Medulla oblongata (tissue), 1 donor: ENCODE measurements around the gene SELENBP1.
"Not testable (repeated sequence)": the region's sequence is repeated elsewhere in the genome, so short reads cannot be mapped to it uniquely, and the experiment has no call there.

Source experiments
- DNase-seq: peaks from one replicate; pipeline ENCODE4 v3.0.0-alpha.2; 2015; ENCODE audit errors: extremely low spot score

SELENBP1 gene

GRCh38 chr1:151377150-151377884 lies 4.8 kb upstream of the SELENBP1 start:
- no peak for DNase-seq

DNA sequence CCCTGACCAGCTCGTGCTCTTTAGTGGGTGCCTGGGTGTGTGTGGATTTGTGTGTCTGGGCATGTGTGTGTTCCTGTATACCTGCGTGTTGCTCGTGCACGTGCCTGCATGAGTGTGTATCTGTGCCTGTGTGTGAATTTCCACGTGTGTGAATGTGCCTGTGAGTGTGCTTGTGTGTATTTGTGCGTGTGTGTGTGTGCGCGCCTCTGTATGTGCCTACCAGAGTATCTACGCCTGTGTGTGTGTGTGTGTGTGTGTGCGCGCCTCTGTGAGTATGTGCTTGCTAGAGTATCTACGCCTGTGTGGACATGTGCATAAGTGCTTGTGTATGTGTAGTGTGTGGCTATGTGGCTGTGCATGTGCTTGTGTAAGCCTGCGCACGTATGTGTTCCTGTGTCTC lies 691 bp upstream of the SELENBP1 start:
- no peak for DNase-seq

DNA sequence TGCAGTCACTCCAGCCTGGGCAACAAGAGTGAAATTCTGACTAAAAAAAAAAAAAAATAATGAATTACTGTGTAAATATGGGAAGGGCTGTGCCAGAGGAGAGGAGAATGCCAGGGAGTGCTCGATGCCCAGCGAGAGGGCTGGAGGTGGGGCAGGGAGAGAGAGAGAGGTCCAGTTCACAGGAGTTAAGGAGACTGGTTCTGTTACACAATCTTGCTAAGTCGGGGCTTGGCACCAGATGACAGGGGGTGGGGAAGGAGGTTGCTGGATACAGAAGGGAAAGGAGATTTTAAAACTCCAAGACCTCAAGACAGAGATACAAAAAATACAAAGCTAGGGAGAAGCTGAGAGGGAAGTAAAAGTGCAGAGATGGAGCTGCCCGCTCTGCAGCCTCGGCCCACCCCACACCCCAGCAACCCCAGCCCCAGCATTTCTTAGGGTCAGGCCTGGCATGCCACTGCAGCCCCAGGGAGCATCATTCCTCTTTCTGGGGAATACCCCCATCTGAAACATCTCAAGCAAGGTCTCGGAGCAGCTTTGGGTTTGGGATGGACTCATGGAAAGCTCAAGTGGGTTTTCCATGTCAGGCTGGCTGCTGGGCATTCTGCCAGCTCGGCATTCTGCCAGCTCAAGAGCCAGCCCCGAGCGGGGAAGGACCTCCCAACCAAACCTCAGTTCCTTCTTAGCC lies 991 bp downstream of the SELENBP1 start:
- DNase-seq = peak; percentile 77

GRCh38 chr1:151370211-151370911 lies 2.1 kb downstream of the SELENBP1 start:
- no peak for DNase-seq

DNA sequence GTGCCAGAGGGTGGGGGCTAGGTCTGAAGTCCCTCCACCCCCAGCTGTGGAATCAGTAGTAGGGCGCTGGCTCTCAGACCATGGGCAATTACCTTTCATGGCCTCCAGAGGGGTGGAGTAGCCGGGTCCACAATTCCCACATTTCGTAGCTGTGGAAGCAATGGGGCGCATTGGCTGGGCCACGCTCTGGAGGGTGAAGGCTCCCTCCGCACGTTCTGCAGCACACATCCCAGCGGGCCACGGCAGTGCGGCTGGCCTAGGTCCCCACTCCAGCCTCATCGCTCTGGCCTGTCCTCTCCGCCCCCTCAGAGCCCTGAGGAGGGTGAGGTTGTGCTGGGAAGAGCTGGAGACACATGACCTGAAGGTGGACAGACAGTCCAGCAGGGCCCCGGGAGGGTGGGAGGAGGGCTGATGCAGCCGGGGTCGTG lies 2.9 kb downstream of the SELENBP1 start:
- no peak for DNase-seq

GRCh38 chr1:151369302-151369610 lies 3.2 kb downstream of the SELENBP1 start:
- DNase-seq = no peak

DNA sequence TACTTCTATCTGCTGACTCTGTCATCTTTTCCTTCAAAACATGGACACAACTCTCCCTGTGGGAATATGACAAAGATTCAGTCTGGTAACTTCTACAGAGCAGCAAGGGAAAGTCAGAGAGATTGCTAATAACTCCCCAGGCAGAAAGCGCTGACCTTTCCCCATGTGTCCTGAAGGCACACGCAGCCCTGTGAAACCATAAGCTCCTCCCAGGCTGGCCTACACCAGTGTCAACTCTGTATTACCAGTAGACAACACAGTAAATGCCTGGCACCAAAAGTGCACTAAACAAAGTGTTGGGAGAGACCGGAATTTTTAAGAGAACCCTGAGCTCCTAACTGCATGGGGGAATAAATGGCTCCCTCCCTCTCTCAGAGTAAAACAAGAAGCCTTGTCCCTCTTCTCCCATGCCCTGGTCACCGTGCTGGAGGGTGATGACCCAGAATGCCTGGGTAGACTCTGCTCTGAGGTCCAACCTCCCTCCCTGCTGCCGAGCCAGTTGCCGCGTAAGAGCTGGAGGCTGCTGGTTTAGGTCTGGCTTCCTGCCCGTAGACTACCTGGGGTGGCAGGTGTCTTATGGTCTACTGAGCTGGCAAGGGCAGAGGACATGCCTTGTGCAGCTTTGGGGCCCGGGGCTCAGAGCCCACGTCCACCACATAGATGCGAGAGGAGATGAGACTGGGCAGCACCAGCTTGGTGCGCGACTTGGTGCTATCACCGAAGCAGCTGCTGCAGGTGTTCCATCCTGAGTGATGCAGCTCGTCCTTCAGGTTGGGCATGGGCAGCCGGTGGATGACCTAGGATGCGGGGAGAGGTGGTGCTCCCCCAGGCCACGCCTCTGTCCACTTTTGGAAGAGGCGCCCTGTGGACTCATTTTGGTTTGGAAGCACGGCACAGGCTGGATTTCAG lies 3.9 kb downstream of the SELENBP1 start:
- no peak for DNase-seq

DNA sequence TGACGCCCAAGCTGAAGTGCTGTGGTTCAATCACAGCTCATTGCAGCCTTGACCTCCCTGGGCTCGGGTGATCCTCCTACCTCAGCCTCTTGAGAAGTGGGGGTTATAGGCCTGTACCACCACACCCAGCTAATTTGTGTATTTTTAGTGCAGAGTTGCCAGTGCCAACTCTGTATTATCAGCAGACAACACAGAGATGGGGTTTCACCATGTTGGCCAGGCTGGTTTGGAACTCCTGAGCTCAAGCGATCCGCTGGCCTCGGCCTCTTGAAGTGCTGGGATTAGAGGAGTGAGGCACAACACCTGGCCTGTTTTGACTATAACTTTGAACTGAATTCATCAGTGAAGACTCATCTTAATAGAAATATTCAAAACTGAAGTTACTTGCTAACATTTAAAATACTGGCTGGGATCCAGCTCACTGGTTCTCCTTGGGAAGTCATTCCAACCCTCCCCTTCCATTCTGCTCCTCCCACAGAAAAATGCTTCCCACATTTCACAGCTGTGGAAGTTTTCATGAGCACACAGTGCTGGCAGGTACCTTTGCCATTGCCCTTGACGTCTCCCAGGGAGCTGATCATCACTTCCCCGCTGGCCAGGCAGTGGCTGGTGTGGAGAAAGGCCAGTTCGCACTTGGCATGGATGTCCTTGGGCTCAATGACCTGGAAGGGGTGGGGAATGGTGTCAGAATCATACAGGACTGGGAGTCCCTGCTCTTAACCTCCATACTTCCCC lies 4.7 kb downstream of the SELENBP1 start:
- DNase-seq = peak; percentile 22

- DNase-seq = no peak
These were observed 7.5 kb downstream of the SELENBP1 start for GRCh38 chr1:151364996-151365395.

DNA sequence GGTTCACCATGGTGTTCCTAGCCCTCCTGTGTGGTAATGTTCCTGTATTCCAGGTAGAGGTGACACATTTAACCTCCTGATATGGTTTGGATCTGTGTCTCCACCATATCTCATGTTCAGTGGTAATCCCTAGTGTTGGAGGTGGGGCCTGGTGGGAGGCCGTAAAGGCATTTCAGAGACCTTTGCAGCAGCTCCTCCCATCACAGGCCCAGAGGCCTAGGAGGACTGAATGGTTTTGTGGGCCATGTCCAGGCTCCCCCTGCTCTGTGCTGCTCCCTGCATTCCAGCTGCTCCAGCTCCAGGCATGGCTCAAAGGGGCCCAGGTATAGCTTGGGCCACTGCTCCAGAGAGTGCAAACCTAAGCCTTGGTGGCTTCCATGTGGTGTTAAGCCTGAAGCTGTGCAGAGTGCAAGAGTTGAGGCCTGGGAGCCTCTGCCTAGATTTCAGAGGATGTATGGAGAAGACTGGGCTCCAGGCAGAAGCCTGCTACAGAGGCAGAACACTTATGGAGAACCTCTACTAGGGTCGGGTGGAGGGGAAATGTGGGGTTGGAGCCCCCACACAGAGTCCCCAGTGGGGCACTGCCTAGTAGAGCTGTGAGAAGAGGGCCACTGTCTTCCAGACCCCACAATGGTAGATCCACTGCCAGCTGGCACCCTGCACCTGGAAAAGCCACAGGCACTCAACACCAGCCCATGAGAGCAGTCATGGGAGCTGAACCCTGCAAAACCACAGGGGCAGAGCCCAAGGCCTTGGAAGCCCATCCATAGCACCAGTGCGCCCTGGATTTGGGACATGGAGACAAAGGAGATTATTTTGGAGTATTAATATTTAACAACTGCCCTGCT lies 10.0 kb downstream of the SELENBP1 start:
- DNase-seq = no peak

DNA sequence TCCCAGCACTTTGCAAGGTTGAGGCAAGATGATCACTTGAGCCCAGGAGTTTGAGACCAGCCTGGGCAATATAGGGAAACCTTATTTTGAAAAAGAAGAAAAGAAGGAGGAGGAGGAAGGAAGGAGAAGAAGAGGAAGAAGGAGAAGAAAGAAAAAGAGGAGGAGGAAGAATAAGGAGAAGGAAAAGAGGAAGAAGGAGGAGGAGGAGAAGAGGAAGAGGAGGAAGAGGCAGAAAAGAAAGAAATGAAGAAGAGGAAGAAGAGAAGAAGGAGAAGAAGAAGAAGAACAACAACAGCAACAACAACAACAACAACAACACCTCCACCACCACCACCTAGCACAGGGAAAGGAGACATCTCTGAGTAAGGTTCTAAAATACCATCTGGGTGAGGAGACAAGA lies 10.6 kb downstream of the SELENBP1 start:
- no peak for DNase-seq

DNA sequence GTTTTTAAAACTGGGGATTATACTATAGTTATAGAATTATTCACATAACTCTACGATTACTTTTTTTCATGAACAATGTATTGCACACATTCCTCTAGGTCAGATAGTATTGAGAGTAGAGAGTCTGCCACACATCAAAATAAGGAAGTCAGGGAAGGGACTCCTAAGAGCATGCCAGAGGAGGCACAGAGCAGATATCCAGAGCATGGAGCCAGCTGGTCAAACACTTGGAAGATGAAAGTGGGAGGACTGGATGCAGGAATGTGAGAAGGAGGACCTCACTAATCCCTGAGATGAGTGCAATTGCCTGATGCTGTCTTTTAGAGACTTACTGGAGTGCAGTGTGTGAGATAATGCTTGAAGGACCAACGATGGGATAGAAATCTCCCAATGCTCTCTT lies 15.8 kb downstream of the SELENBP1 start:
- DNase-seq = no peak

DNA sequence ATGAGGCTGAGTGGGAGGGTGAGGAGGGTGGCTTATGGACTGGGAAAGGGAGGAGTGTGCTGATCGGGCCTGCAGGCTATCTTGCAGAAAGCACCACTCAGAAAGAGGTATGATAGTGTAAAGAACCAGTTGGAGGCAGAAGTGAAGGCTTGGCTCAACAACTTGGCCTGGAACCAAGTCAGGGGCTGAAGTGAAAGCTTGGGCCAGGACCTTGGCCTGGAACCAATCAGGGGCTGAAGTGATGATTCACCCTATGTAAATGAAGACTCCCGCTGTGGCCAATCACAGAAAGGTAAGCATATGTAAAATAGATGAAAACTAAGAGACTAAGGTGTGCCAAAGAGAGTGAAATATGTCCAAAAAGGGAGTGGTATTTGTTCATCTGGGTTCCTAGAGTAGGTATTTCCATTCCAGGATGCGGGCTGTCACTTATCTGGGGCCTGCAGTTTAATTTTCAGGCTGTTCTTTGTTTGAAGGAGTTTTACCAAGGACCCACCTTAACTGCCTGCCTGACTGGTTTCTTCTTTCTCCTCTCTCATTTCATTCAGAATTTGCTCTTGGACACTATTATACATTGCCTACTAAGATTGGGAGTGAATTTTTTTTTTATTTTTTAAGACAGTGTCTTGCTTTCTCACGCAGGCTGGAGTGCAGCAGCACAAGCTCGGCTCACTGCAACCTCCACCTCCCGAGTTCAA lies 20.3 kb downstream of the SELENBP1 start:
- no peak for DNase-seq

- not testable (repeated sequence) for DNase-seq
These were observed 22.2 kb downstream of the SELENBP1 start for GRCh38 chr1:151350323-151350722.

- no peak for DNase-seq
These were observed 24.8 kb downstream of the SELENBP1 start for GRCh38 chr1:151347523-151348246.

- DNase-seq = peak; percentile 99
These were observed 25.6 kb downstream of the SELENBP1 start, which contains the start of gene RFX5 for GRCh38 chr1:151346769-151347522. Gene RFX5 (minus strand): TSS chr1:151347252. CDS start chr1:151346320, 932 bp downstream.

GRCh38 chr1:151346082-151346768 lies 26.3 kb downstream of the SELENBP1 start:
- DNase-seq = no peak
